GM11168 (cell line): ENCODE data around the gene WIF1.

ENCODE experiments used
- in situ Hi-C: fragments of 300-500 bp; cut with MboI; formaldehyde crosslinking; loops from one replicate; pipeline ENCODE4 v1.12.0; 2022; ENCODE audit warnings: low sequenced_read_pairs; ENCODE audit not compliant: unreplicated experiment

The WIF1 gene

DNA sequence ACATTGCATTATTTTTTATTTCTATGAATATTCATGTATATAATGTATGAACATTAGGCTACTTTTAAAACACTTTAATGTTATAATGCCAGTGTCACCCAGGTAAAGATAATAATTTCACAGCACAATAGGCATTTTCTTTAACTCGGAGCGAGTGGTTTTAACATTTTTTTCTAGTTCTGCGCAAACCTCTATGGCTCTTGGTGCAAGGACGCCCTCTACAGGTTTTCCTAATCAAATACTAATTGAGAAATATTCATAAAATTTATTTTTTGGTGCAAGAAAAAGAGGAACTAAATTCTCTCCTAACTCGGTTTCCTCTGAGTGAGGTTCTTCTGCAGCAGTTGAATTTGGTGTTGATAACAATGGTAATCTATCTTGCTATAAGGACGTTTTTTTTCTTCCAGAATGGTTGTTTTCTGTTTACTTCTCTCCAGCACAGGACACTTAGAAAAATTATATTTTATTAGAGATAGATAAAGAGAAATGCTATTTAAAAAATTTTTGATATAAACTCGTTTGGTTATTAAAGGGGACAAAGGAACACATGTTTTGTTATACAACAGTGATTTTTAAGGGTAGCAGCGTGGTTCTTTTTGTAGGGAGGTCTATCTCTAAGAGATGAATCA lies 2.4 kb upstream of the WIF1 start:
- in situ Hi-C loops: no loop called here

DNA sequence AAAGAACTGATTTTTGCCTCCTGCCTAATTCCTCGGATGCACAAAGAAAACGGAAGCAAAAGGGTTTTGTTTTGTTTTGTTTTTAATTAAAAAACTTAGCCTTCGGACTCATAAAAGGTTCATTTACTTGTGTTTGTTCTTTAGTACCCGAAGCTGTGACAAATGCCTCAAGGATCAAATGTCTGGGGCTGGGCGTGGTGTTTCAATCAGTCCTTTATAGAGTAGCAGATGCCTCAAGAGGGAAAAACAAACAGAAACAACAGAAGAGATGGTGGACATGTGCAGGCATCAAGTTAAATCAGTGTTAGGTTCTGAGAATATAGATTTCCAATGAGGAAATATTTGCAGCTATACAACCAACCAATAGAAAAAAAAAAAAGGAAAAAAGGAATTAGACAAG lies 1.6 kb upstream of the WIF1 start:
- in situ Hi-C loops: no loop called here

DNA sequence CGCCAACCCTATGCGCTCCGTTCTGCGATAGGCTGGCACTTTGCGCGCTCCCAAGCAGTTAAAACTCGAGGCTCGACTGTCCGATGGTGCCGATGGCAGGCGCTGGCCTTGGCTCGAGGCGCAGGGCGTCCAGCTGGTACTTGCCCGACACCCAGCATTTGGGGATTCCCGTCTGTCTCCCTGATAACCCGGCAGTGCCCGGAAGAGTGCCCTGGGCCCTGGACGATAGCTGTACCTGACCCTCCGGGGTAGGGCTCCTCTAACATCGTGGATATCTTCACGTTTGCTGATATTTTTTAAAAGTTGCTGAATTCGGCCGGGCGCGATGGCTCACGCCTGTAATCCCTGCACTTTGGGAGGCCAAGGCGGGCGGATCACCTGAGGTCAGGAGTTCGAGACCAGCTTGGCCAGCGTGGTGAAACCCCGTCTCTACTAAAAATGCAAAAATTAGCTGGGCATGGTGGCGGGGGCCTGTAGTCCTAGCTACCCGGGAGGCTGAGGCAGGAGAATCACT lies 908 bp upstream of the WIF1 start:
- in situ Hi-C loops: no loop called here

DNA sequence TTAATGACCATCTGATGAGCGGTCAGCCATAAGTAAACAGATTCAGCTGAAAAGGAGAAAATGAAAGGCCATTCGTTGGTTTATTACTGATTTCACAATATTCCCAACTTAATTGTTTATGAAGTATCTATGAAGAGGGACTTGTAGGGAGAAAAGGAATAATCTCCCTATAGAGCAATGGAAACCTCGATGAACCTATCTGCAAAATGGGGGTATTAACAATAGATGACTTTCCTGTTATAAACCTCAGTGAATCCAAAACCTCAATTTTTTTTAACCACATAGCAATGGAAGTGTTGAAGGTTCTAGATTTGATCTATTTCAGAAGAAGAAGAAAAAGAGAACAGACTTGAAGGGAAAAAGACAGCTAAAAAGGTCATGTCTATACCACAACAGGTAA lies 2.0 kb downstream of the WIF1 start:
- in situ Hi-C loops: loop anchor here (10.0 kb wide), 1 partner anchor 224 kb away; no protein-coding TSS in a partner anchor

DNA sequence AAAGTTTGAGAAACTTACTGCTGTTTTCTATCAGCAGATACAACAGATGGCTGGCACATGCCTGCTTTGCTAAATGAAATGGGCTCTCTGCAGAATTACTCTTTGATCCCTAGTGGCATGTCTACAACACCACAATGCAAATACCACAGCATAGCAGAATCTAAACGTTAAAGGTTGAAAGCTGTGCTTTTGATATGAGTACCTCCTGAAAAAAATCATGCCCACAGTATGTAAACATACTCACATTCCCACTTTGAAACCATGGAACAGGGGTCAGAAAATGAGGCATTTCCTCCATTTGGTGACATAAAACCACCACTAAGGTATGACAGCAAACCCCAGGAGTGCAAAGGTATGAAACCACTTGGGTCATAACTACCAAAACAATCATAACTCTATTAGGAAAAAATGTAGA lies 7.5 kb downstream of the WIF1 start:
- in situ Hi-C loops: loop anchor here (10.0 kb wide), 1 partner anchor 219 kb away; no protein-coding TSS in a partner anchor

DNA sequence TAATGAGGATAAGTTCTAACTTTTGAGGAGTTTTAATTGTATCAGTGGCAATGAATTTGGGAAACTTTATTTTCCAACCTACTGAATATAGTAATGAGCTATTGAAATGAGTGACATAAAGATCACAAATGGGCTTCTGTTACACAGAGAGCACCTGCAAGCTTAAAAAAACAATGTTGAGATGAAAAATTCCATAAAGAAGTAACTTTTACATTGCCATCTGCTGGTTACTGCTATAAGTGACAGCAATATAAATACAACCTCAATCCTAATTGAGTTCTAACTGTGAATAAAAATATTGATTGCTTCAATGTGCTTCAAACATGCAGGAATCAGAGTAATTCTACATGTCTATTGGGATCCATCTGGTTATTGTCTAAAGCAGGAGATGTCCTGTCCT lies 14.2 kb downstream of the WIF1 start:
- in situ Hi-C loops: no loop called here

DNA sequence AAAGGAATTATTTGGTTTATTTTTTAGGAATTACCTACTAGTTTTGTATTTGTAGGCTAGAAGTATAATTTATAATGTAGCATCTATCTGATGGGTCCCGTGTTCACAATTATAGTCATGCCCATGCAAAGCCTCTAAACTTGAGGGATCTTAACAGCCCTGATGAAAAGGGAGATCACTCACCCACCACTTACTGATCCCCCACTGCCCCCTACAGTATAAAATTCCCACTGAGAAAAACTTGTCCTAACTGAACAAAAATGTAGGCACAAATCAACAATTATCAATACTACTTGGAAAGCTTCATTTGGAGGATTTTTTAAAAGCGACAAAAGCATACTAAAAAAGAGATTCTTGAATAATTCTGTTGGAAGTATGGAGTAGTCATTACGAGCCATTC lies 21.0 kb downstream of the WIF1 start:
- in situ Hi-C loops: loop anchor here (5.0 kb wide), 1 partner anchor 303 kb away; no protein-coding TSS in a partner anchor

DNA sequence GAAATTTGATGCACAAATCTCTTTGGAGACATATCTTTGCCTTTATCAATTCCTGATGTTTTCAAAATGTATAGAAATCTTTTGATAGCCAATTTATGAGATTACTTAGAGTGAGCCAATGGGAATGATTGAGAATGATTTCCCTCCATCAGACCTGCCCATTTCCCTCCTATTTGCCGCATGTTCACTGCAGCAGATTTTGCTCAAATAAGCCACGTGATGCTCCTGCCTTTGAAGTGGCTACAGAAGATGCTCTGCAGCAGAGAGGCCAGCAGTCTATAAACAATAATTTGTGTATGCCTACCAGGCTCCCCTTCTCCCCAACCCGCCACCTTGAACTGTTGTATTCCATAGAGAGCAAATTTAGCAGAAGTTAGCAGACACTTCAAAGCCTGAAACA lies 21.9 kb downstream of the WIF1 start:
- in situ Hi-C loops: no loop called here

DNA sequence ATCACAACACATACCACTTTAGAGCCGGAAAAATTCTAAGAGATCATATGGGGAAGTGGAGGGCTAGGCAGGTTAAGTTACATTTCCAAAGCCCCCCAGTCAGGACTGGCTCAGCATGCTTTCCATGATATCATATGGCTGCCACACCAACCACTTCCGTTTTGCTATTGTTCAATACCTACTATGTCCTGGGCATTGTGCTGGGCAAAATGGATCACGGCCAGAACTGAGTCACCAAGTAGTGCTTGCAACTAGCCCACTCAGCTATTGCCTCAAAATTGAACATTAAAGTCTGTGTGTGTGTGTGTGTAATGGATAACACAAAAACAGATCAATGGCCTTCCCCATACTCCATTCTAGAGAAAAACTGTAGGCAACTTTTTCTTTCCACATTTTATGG lies 22.7 kb downstream of the WIF1 start:
- in situ Hi-C loops: no loop called here

DNA sequence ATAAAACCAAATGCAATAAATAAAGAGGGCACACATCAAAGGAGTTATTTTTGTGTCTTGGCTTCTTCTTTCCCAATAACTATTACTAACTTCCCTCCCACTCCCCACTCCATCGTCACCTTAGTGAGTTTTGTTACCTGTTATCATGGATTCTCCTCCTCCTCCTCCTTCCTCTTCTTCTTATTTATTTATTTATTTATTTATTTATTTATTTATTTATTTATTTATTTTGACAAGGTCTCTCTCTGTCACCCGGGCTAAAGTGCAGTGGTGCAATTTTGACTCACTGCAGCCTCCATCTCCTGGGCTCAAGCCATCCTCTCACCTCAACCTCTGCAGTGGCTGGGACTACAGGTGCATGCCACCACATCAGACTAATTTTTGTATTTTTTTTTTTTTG lies 26.4 kb downstream of the WIF1 start:
- in situ Hi-C loops: no loop called here

DNA sequence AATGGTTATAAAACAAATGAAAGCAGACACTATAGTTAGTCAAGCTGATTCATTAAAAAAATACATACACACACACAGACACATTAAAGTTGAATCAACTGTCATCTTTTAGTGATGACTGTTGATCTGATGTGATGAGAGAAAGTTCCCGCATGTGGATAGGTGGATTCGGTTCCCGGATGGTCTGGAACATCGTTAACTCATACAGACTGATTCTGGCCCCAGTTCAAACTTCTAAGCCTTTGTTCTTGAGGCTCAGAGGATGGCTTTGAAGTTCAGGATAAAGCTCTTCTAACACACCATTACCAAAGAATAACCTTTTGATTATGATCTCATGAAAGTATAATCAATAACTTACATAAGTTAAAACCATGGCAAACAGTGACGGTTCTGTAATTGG lies 27.5 kb downstream of the WIF1 start:
- in situ Hi-C loops: no loop called here

DNA sequence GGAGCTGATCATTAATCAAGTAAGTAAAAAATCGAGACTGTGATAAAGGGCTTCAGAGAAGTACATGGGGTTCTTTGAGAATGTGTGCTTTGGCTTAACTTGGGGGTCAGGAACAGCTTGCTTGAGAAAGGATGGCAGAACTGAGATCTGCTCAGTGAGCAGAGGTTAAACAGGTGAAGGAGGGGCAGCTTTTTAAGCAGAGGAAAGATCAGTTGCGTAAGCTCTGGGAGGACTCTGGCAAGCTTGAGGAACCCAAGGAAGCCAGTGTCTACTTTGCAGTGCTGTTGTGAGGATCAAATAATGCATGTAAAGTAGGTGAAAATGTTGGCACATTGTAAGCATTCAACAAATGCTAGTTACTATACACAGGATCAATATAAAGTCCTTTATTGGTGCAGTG lies 30.6 kb downstream of the WIF1 start:
- in situ Hi-C loops: no loop called here

DNA sequence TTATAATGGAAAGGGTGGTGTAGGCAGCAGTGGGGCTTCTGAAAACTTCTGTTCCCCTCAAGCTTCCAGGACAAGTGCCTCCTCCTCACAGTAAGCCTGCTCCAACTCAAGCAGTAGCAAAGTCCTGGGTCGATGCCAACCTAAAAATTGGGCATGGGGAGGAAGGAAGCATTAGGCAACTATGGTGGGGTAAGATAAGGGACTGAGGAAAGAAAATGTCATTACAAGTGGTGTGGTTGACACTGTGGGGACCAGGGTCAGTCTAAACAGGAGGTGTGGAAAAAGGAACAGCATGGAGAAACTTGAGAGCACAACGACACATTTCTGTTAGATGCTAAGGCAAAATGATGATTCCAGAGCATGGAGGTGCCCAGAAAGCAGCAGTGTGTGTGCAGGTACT lies 34.9 kb downstream of the WIF1 start:
- in situ Hi-C loops: no loop called here

DNA sequence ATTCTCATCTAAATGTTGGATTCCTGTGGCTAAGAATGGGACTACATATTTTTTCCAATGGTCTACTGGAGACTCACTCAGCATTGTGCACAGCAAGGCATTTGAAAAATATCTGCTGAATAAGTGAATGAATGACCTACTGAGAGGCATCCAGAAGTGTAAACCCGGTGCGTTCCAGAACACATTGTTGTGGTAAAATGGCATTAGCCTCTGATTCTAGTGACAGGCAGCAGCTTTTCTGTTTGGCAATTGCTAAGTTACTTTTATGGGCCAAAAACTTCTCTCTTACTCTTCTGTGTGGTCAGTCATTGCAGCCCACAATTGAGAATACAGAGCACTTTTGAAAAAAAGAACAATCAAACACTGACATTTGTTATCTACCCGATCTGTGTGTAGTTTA lies 36.5 kb downstream of the WIF1 start:
- in situ Hi-C loops: no loop called here

DNA sequence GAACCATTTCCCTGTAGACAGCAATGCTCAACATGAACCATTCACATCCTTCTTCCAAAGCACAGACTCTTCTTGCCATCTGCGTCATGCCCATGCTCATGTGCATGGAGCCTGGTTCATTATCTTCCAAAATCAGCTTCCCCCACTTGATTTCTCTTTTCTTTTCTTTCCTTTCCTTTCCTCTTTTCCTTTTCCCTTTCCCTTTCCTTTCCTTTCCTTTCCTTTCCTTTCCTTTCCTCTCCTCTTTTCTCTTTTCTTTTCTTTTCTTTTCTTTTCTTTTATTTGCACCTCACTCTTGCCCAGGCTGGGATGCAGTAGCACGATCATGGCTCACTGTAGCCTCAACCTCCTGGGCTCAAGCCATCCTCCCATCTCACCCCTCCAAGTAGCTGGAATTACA lies 37.5 kb downstream of the WIF1 start:
- in situ Hi-C loops: no loop called here

DNA sequence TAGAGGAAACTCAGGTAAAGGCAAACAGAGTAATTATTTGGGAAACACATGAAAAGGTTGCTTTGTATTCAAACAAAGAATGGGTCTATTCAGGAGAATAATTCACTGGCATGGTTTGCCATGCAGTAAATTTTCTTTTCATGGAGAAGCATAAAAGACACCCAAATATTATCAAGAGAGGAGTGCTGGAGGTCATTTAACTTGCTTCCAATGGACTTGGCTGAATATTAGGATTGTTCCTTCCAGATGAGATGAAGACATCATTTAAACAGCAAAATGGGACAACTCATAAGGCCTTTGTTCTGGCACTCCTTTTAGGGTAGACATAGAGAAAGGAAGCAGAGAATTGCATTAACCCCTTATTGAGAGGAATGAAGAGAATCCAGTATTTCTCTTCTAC lies 38.7 kb downstream of the WIF1 start:
- in situ Hi-C loops: no loop called here

DNA sequence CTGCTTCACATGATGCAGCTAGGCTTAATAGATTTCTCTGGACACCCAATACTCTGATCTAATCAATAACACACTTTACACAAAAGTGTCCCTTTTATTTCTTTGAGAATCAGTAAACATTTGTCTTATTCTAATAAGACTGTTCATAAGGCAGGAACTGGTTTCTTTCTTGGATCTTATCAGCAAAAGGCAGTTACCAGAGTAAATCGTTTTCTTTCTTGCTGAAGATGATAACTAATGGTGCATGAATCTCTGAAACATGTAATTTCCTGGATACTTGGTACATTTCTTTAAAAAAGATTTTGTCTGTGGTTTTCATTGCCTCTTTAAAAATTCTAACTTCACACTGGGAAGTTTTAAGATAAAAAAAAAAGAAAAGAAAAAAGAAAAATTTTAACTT lies 39.6 kb downstream of the WIF1 start:
- in situ Hi-C loops: no loop called here

DNA sequence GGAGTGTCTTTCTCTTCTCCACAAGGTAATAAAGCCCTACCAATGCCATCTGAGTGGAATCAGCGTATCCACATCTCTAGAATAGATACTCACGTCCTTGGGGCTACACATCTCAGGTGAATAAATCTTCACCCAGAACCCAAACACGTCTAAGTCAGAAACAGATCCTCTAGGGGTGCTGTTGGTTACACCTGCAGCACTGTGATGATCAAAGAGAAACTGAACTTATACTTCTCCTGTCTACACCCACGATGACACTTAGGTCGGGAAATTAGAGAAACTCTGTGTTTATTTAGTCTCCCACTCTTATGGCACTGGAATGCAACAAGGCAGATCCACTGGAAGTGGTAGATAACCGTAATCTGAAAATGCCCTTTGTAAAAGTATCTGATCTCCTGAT lies 46.2 kb downstream of the WIF1 start:
- in situ Hi-C loops: no loop called here

DNA sequence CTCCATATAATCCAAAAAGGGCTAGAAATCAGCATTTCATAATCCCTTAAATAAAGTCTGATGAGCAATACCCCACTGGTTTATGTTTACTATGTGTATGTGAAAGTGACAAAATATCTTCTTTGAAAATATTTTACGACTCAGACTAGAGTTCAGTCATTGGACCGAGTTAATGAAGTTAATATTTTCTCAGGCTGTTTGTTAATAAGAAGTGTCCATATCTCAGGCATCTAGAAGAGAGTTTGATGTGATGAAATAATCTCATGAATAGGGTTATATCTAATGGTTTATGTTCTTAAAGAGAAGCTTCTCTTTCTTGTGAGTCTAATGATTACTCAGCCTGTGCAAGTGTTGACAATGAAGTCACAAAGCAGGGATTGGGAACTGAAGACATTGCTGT lies 51.8 kb downstream of the WIF1 start:
- in situ Hi-C loops: no loop called here

DNA sequence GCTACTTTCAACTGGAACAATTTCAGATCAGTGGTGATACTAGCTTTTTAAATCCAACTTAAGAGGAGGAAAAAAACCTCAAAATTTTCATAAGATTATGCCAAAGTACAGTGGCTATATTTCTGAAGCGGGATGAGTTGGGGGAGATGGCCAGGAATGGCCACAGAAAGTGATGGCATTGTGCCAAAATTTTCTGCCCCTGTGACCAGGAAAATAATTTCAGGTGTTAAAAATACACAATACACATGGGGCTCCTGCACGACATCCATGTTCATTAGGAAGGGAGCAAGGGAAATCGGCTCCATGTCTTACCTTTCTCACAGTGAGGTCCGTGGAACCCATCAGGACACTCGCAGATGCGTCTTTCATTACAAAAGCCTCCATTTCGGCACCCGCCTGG lies 53.7 kb downstream of the WIF1 start:
- in situ Hi-C loops: no loop called here

DNA sequence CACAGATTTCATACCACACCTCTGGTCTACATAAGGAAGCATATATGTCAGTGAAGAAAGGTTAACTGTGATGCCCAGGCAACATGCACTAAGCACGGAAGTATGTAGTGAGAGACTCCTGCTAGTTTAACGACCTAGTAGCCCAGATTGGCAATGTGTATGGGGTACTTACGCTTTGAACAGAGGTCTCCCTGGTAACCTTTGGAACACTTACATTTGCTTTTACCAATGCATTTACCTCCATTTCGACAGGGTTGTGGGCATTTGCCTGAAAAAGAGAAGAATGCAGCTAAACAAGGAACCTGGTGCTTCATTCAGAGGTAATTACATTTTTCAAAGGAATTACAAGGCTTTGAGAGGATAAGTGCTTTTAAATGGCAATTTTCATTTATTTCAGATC lies 65.2 kb downstream of the WIF1 start:
- in situ Hi-C loops: no loop called here

DNA sequence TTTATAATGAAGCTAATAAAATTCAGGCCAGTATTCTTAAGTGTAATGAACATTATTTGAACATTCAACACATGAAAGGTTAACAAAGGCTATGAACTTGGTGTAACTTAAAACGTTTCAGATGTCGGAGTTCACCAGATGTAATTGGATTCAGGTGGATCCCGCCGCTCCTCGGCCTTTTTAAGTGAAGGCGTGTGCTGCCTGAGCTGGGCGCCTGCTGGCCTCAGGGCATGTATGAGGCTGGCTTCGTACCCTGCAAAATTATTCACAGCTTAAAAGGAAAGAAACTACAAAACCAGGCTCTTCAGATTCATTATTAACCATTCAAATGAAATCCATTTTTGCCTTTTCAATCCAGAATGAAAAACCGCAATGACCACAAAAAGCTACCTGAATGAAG lies 69.9 kb downstream of the WIF1 start:
- in situ Hi-C loops: no loop called here

DNA sequence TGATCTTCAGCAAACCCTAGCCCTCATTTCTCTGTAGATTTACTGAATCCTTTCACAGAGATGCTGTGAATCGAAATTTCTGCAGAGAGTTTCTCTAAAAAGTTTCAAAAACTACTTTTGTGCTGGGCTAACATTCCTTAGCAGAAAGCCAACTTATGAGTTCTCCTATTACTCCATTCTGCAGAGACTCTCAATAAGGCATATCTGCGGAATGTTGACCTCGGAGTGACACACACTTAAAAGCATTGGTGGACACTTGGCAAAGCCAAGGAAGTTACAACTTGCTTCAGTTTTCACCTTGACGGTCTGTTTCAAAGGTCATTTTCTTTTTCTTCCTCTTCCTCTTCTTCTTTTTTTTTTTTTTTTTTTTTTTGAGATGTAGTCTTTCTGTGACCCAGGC lies 75.8 kb downstream of the WIF1 start:
- in situ Hi-C loops: no loop called here
